Dermis blood vessel endothelial cell (primary cell): ENCODE measurements around the gene ZDHHC14. TPM values are rescaled to one million over a fixed set of nuclear protein-coding genes. Genes with fewer than 3 reads are reported as not detected.
"Not testable (repeated sequence)": the region's sequence is repeated elsewhere in the genome, so short reads cannot be mapped to it uniquely, and the experiment has no call there.

Experiments
- DNase-seq: peaks from one replicate; pipeline ENCODE4 v3.0.0; 2010
- total RNA-seq: library from RNA; depleted of rRNA; stranded (reverse); fragments of >200 nt; gene quantifications from 2 replicates; pipeline ENCODE4 v1.2.3, GENCODE V29; 2014

Gene ZDHHC14
- total RNA-seq, 1 donor from 2014 or later: 32.8 TPM

- DNase-seq: no peak
These were observed 66.7 kb downstream of the ZDHHC14 start for GRCh38 chr6:157447735-157448134.

- DNase-seq: peak; percentile 64
These were observed 68.6 kb downstream of the ZDHHC14 start for GRCh38 chr6:157449610-157450009.

GRCh38 chr6:157450931-157451742 lies 70.1 kb downstream of the ZDHHC14 start:
- DNase-seq: no peak

GRCh38 chr6:157452096-157452495 lies 71.1 kb downstream of the ZDHHC14 start:
- no peak for DNase-seq

GRCh38 chr6:157453131-157453530 lies 72.1 kb downstream of the ZDHHC14 start:
- DNase-seq: no peak

- no peak for DNase-seq
These were observed 73.0 kb downstream of the ZDHHC14 start for GRCh38 chr6:157453978-157454377.

GRCh38 chr6:157454762-157455714 lies 74.0 kb downstream of the ZDHHC14 start:
- DNase-seq: no peak

- DNase-seq: peak; percentile 37
These were observed 74.9 kb downstream of the ZDHHC14 start for GRCh38 chr6:157455731-157456523.

- DNase-seq: peak; percentile 41
These were observed 75.5 kb downstream of the ZDHHC14 start for GRCh38 chr6:157456524-157456829.

GRCh38 chr6:157457787-157458186 lies 76.8 kb downstream of the ZDHHC14 start:
- no peak for DNase-seq

GRCh38 chr6:157459327-157459726 lies 78.3 kb downstream of the ZDHHC14 start:
- DNase-seq: no peak

- DNase-seq: peak; percentile 88
These were observed 79.4 kb downstream of the ZDHHC14 start for GRCh38 chr6:157460182-157460999.

GRCh38 chr6:157461000-157461915 lies 80.3 kb downstream of the ZDHHC14 start:
- DNase-seq: peak; percentile 89

- DNase-seq: peak; percentile 41
These were observed 82.2 kb downstream of the ZDHHC14 start for GRCh38 chr6:157462956-157463742.

- DNase-seq: not testable (repeated sequence)
These were observed 82.7 kb downstream of the ZDHHC14 start for GRCh38 chr6:157463743-157464135.

- DNase-seq: peak; percentile 27
These were observed 83.9 kb downstream of the ZDHHC14 start for GRCh38 chr6:157464653-157465535.

- no peak for DNase-seq
These were observed 85.3 kb downstream of the ZDHHC14 start for GRCh38 chr6:157466342-157466648.

GRCh38 chr6:157467339-157467738 lies 86.3 kb downstream of the ZDHHC14 start:
- DNase-seq: not testable (repeated sequence)

- no peak for DNase-seq
These were observed 87.1 kb downstream of the ZDHHC14 start for GRCh38 chr6:157468054-157468453.
